K562 (cell line): ENCODE data around the gene SNX33. TPM values are rescaled to one million over a fixed set of nuclear protein-coding genes. Genes with fewer than 3 reads are reported as not detected.
"Not testable (repeated sequence)": the region's sequence is repeated elsewhere in the genome, so short reads cannot be mapped to it uniquely, and the experiment has no call there.

Experiments
- ATAC-seq: fragments of 200-7000 bp; cut with Tn5 transposase; 3 replicates; pipeline ENCODE4 v1.9.1; 2020; ENCODE audit warnings: moderate library complexity
- BruUV-seq: library from RNA; stranded (reverse); fragments of 400-500 nt; replicated peaks from 2 replicates; lab custom pipeline; 2021; lab: Mats Ljungman, UMichigan
- CTCF ChIA-PET: fragments of 300-600 bp; formaldehyde crosslinking; extraction: SDS; loops from one replicate; lab custom pipeline; 2021; ENCODE audit warnings: low intra/inter-chr PET ratio; lab: Yijun Ruan, JAX
- POLR2A ChIA-PET: fragments of 300-600, 350-650 bp; sonication (Branson Sonifier 250); formaldehyde crosslinking; extraction: SDS; loops from one replicate; lab custom pipeline; 2021; ENCODE audit warnings: antibody characterized with exemption, inconsistent platforms; lab: Yijun Ruan, JAX
- DNase-seq, 4 experiments: peaks; one replicate each; pipeline versions ENCODE4 v3.0.0 to v3.0.0-alpha.2; 2011 to 2018; ENCODE audit warnings: low spot score in 3 of 4, mixed read lengths in 3 of 4; ENCODE audit errors: extremely low read depth in 1 of 4
- FAIRE-seq: peaks from 2 replicates; lab custom pipeline; 2011; peaks lifted over from hg19 to GRCh38; lab: Jason Lieb, UNC
- H2AFZ ChIP-seq: 2 replicates; pipeline ENCODE4 v1.6.0; 2011; ENCODE audit warnings: low read depth, low read length, control low read depth, inconsistent platforms
- H3K27ac ChIP-seq: fragments of 200-600 bp; 3 replicates; pipeline ENCODE4 v1.8.0; 2011; ENCODE audit warnings: low read depth, mild to moderate bottlenecking, control low read depth, inconsistent platforms, low read length, moderate library complexity, mixed read lengths; ENCODE audit errors: extremely low read depth
- H3K27me3 ChIP-seq, 2 experiments: fragments of 300-600 bp in 1 of 2; 2 replicates in 1 of 2; 3 replicates in 1 of 2; pipeline versions ENCODE4 v1.6.0 to v1.8.0; 2011; ENCODE audit warnings: inconsistent platforms in 2 of 2, low read length in 2 of 2, mild to moderate bottlenecking in 1 of 2, mixed read lengths in 1 of 2, moderate library complexity in 1 of 2; ENCODE audit not compliant: control insufficient read depth in 2 of 2, insufficient read depth in 2 of 2
- H3K36me3 ChIP-seq: fragments of 300-600 bp; 3 replicates; pipeline ENCODE4 v1.8.0; 2011; ENCODE audit warnings: mild to moderate bottlenecking, low read length, inconsistent platforms; ENCODE audit not compliant: control insufficient read depth, insufficient read depth
- H3K4me1 ChIP-seq, 2 experiments: fragments of 200-600 bp in 1 of 2; replicated peaks in 1 of 2; 2 replicates in 1 of 2; 3 replicates in 1 of 2; pipeline versions ENCODE4 v1.5.1 to v1.8.0; 2011; ENCODE audit warnings: inconsistent platforms in 2 of 2, low read length in 2 of 2, mild to moderate bottlenecking in 1 of 2, mixed read lengths in 1 of 2, moderate library complexity in 1 of 2; ENCODE audit not compliant: control insufficient read depth in 2 of 2, insufficient read depth in 2 of 2
- H3K4me2 ChIP-seq: 2 replicates; pipeline ENCODE4 v1.6.1; 2011; ENCODE audit warnings: low read length, control low read depth, inconsistent platforms, mixed read lengths; ENCODE audit not compliant: insufficient read depth
- H3K4me3 ChIP-seq: fragments of 200-600 bp; sonication (generic), shearing (Covaris generic); 2 replicates; pipeline ENCODE4 v1.5.1; 2016; ENCODE audit warnings: control low read depth, inconsistent platforms
- H3K79me2 ChIP-seq: fragments of 200-600 bp; 3 replicates; pipeline ENCODE4 v1.8.0; 2011; ENCODE audit warnings: low read length, inconsistent platforms; ENCODE audit not compliant: control insufficient read depth, insufficient read depth
- H3K9ac ChIP-seq, 2 experiments: 2 replicates each; pipeline versions ENCODE4 v1.6.0 to v1.6.1; 2011; ENCODE audit warnings: low read depth in 2 of 2, low read length in 2 of 2, control low read depth in 1 of 2, inconsistent platforms in 1 of 2, mild to moderate bottlenecking in 1 of 2, mixed read lengths in 1 of 2; ENCODE audit not compliant: insufficient read depth in 1 of 2
- H3K9me1 ChIP-seq: one replicate; pipeline ENCODE4 v1.6.0; 2011; ENCODE audit warnings: inconsistent platforms, mild to moderate bottlenecking, low read length, moderate library complexity; ENCODE audit not compliant: control insufficient read depth, insufficient read depth
- H3K9me3 ChIP-seq: replicated peaks from 2 replicates; pipeline ENCODE4 v1.5.1; 2011; ENCODE audit warnings: low read depth, low read length, inconsistent platforms; ENCODE audit not compliant: control insufficient read depth, insufficient read depth
- H4K20me1 ChIP-seq: replicated peaks from 2 replicates; pipeline ENCODE4 v1.6.1; 2011; ENCODE audit warnings: low read length, inconsistent platforms, mixed read lengths; ENCODE audit not compliant: control insufficient read depth, insufficient read depth
- E2F6 ChIP-seq, 2 experiments: IDR thresholded peaks; 2 replicates each; pipeline ENCODE4 v1.6.1; 2011; ENCODE audit warnings: borderline replicate concordance in 1 of 2, control low read depth in 1 of 2, low read depth in 1 of 2, low read length in 1 of 2, mild to moderate bottlenecking in 1 of 2, mixed read lengths in 1 of 2, moderate library complexity in 1 of 2; ENCODE audit not compliant: insufficient read depth in 1 of 2, insufficient read length in 1 of 2, poor library complexity in 1 of 2, severe bottlenecking in 1 of 2; ENCODE audit errors: extremely low read depth in 1 of 2
- RBM39 ChIP-seq: fragments of 200-400 bp; formaldehyde crosslinking; optimal IDR thresholded peaks from 2 replicates; pipeline ENCODE3; 2018; ENCODE audit warnings: low read depth, low read length
- SMC3 ChIP-seq: conservative IDR thresholded peaks from 2 replicates; pipeline ENCODE4 v1.6.1; 2011; ENCODE audit warnings: low read depth, low read length, improper control_type of control experiment; ENCODE audit not compliant: insufficient read depth
- ZNF121 ChIP-seq: sonication (generic); formaldehyde crosslinking; conservative IDR thresholded peaks from 2 replicates; pipeline ENCODE4 v1.8.0; 2022; ENCODE audit warnings: missing genetic modification reagents
- WGBS: fragments of 100-300 bp; shearing (Covaris generic); methylation state at CpG from one replicate; pipeline ENCODE4 v1.1.6; 2016; ENCODE audit warnings: low coverage, mixed read lengths; ENCODE audit not compliant: insufficient coverage; ENCODE audit errors: missing lambda C conversion rate; 5-methylcytosine and 5-hydroxymethylcytosine counted together
- in situ Hi-C: fragments of 300-500 bp; cut with MboI; formaldehyde crosslinking; loops from 4 replicates; pipeline ENCODE4 v1.15.0; 2018; ENCODE audit warnings: inconsistent platforms, mixed read lengths
- intact Hi-C: fragments of 100-400 bp; cut with micrococcal nuclease; formaldehyde crosslinking; loops from 2 replicates; pipeline ENCODE4 v1.14.2; 2022
- polyA plus RNA-seq, 8 experiments: library from polyadenylated mRNA; depleted of rRNA in 4 of 8; stranded (reverse) in 5 of 8; unstranded in 3 of 8; fragments of >200 nt; fragmentation: Nextera tagmentation in 2 of 8; fragmentation: Illumina TruSeq in 1 of 8; extraction: Ambion mirVana in 2 of 8; extraction: Trizol in 1 of 8; gene quantifications; 2 replicates each; pipeline versions ENCODE4 v1.2.1 to v1.2.3, GENCODE V29; 2011 to 2014; ENCODE audit warnings: inconsistent platforms in 1 of 8, missing spikeins in 1 of 8
- total RNA-seq, 7 experiments: library from RNA; depleted of rRNA in 6 of 7; stranded (reverse); fragments of >200 nt in 6 of 7; fragmentation: Illumina TruSeq in 2 of 7; extraction: Trizol in 2 of 7; gene quantifications; 2 replicates each; pipeline versions ENCODE4 v1.2.1 to v1.2.3, GENCODE V29; 2011 to 2021; ENCODE audit warnings: low replicate concordance in 1 of 7

Gene SNX33
- total and polyA plus RNA-seq, 9 of the 15 experiments (the other 6 are each of a cell fraction or from before 2014, with no cell fraction given): 1.4 to 14.1 (median 8.2) TPM

- no peak for TF ChIP-seq E2F6 (IDR thresholded peaks at IDR 0.05; ENCODE audit: borderline replicate concordance in 1 of 2, extremely low read depth in 1 of 2, insufficient read depth in 1 of 2, insufficient read length in 1 of 2, low read depth in 1 of 2, low read length in 1 of 2, poor library complexity in 1 of 2, severe bottlenecking in 1 of 2)
- no peak for TF ChIP-seq SMC3
- no peak for TF ChIP-seq RBM39
Observed at GRCh38 chr15:75677465-75678323, 30.0 kb downstream of the SNX33 start (continued).

- CTCF ChIA-PET, H3K4me3 ChIP-seq, ATAC-seq, intact Hi-C loops, H4K20me1 ChIP-seq, H3K9ac ChIP-seq, H3K36me3 ChIP-seq, BruUV-seq, DNase-seq, H3K79me2 ChIP-seq, H3K4me2 ChIP-seq, FAIRE-seq, H3K9me3 ChIP-seq, H2AFZ ChIP-seq, H3K27ac ChIP-seq, H3K27me3 ChIP-seq, H3K9me1 ChIP-seq: not testable (repeated sequence)
- peaks cover 0 to 47% of the 10 kb centered on the region in 2 experiments; a peak in 3 of 5 replicates for H3K4me1 ChIP-seq
- peak; percentile 42; the same call in 1 of the 2 replicates for TF ChIP-seq ZNF121
- 53% methylated on average over 6 of the region's 6 CpGs for WGBS
- POLR2A ChIA-PET: interaction anchor here (1.2 to 1.6 kb wide), 2 partner anchors 9 to 12 kb away, joined by 3 to 14 read pairs; no protein-coding TSS in a partner anchor
- in situ Hi-C loops: loop anchor here (5.0 to 10.0 kb wide), 2 partner anchors 311 to 654 kb away; partner anchors contain the start of genes MAN2C1 and PPCDC
Observed at GRCh38 chr15:75678324-75678690, 30.6 kb downstream of the SNX33 start.
